Heart right ventricle (tissue), 16 donors: Measurements from ENCODE around the gene POTEM. TPM values are rescaled to one million over a fixed set of nuclear protein-coding genes. Genes with fewer than 3 reads are reported as not detected.
"Not testable (repeated sequence)": the region's sequence is repeated elsewhere in the genome, so short reads cannot be mapped to it uniquely, and the experiment has no call there.

ENCODE experiments used
- ATAC-seq, 8 donors: fragments of 200-7000 bp; cut with Tn5 transposase; one replicate each; pipeline ENCODE4 v1.9.1; 2020; ENCODE audit warnings: mild to moderate bottlenecking in 8 of 8, moderate library complexity in 8 of 8, moderate number of reproducible peaks in 1 of 8
- DNase-seq, 2 donors: peaks; one replicate each; pipeline ENCODE4 v3.0.0-alpha.2; 2020
- H3K27ac ChIP-seq, 10 donors: fragments of 200-600 bp; sonication (generic) in 2 of 10; one replicate each; pipeline versions ENCODE4 v1.5.0 to v1.8.0; 2020 to 2022; ENCODE audit warnings: mild to moderate bottlenecking in 3 of 10
- H3K27me3 ChIP-seq, 7 donors: fragments of 200-600 bp; one replicate each; pipeline ENCODE4 v1.8.0; 2021 to 2022; ENCODE audit warnings: mild to moderate bottlenecking in 2 of 7
- H3K36me3 ChIP-seq, 9 donors: fragments of 200-600 bp; sonication (generic) in 1 of 9; one replicate each; pipeline versions ENCODE4 v1.5.0 to v1.8.0; 2020 to 2022; ENCODE audit warnings: mild to moderate bottlenecking in 2 of 9
- H3K4me1 ChIP-seq, 9 donors: fragments of 200-600 bp; sonication (generic) in 1 of 9; one replicate each; pipeline versions ENCODE4 v1.5.0 to v1.8.0; 2020 to 2022; ENCODE audit warnings: mild to moderate bottlenecking in 4 of 9
- H3K4me3 ChIP-seq, 10 donors: fragments of 200-600 bp; sonication (generic) in 2 of 10; one replicate each; pipeline versions ENCODE4 v1.5.0 to v1.8.0; 2020 to 2022; ENCODE audit warnings: mild to moderate bottlenecking in 7 of 10, moderate library complexity in 2 of 10
- H3K9me3 ChIP-seq, 11 donors: fragments of 200-600 bp in 10 of 11; sonication (generic) in 2 of 11; one replicate each; pipeline versions ENCODE4 v1.5.0 to v1.8.0; 2013 to 2022; ENCODE audit warnings: mild to moderate bottlenecking in 2 of 11, control low read depth in 1 of 11, moderate library complexity in 1 of 11
- WGBS, 2 donors: extraction: QIAGEN DNeasy Blood & Tissue Kit; methylation state at CpG; one replicate each; pipeline ENCODE4 v1.1.7; 2013; ENCODE audit warnings: inconsistent platforms in 1 of 2; 5-methylcytosine and 5-hydroxymethylcytosine counted together
- intact Hi-C, 10 donors: fragments of 100-400 bp; cut with DNase I; formaldehyde crosslinking; loops; one replicate each; pipeline versions ENCODE4 v1.11.1 to v1.14.2; 2022
- long read RNA-seq, 3 donors: library from polyadenylated mRNA; unstranded; transcript quantifications; one replicate each; pipeline ENCODE4 v2.0.0, GENCODE V29; 2020 to 2021
- polyA plus RNA-seq, 2 donors: library from polyadenylated mRNA; stranded (reverse); fragments of 200-250 nt; gene quantifications; one replicate each; pipeline ENCODE4 v1.2.3, GENCODE V29; 2013
- total RNA-seq, 10 donors: library from RNA; stranded (reverse); fragmentation: NEBNext Ultra II Directional in 3 of 10; extraction: Animal tissue kit (Norgen Biotek cat#: 25700) in 3 of 10; gene quantifications; one replicate each; pipeline versions ENCODE4 v1.2.1 to v1.2.4, GENCODE V29; 2021 to 2023
- donor health status: Arrhythmogenic right ventricular cardiomyopathy.
- donor health status: ischemic (EF 13 %, LVEDD 7.1; RV severe dilation, severe dysfunction).
- donor health status: healthy with polysubstance abuse.
- donor health status: DM: no; HTN: yes; CAD: no.
- donor health status: DM: no; HTN: no; CAD: no.
- donor health status: ischemic (EF 25% LVEDD 6.9; RV normal size, moderate dysfunction).
- donor health status: ischemic (EF 25% LVEDD 5.7; RV mildly dilated, moderate dysfunction).
- donor health status: healthy.
- donor health status: DM: yes; HTN: yes; CAD: no.
- donor health status: Ischemic cardiomyopathy.
- donor health status: ischemic (EF 35%, LVEDD 5.7; RV mildly dilated, moderate dysfunction).
- donor health status: nonischemic (EF 11% LVEDD 7.7; RV severe dilation, severe dysfunction).
- donor health status: DM: yes; HTN: yes; CAD: no.
- donor health status: PGD.
- donor health status: ischemic (EF 29% LVEDD 5.4; RV normal size, mild dysfunction).
- donor health status: nonischemic (EF 23%, LVEDD 6.1; RV moderate dilation, normal function).

The POTEM gene
- not detected for total RNA-seq
- not detected for polyA plus RNA-seq
- long read RNA-seq, donor 1 = 0 reads
- long read RNA-seq, donor 2 = 0 reads
- long read RNA-seq, donor 3 = 0 reads

GRCh38 chr14:18967134-18967533 is at the start of gene POTEM:
TSS of gene POTEM (plus strand) at chr14:18967434. CDS start at chr14:18967486, 52 bp downstream.
- DNase-seq, intact Hi-C loops, H3K27ac ChIP-seq, H3K36me3 ChIP-seq, H3K9me3 ChIP-seq, H3K27me3 ChIP-seq, H3K4me3 ChIP-seq, H3K4me1 ChIP-seq, ATAC-seq: not testable (repeated sequence)
- WGBS, 2 donors = no CpG with 5 or more reads among the region's 13 CpGs

GRCh38 chr14:18918345-18918744 is 48.9 kb upstream of the POTEM start:
- WGBS, 2 donors = 77 to 97% methylated on average over 5 to 7 of the region's 8 CpGs
- H3K27me3 ChIP-seq, ATAC-seq, H3K9me3 ChIP-seq, intact Hi-C loops, H3K36me3 ChIP-seq, H3K4me3 ChIP-seq, H3K4me1 ChIP-seq, H3K27ac ChIP-seq, DNase-seq: not testable (repeated sequence)

GRCh38 chr14:18920052-18920451 is 47.2 kb upstream of the POTEM start:
- H3K9me3 ChIP-seq, H3K36me3 ChIP-seq, H3K27me3 ChIP-seq, intact Hi-C loops, H3K27ac ChIP-seq, H3K4me1 ChIP-seq, H3K4me3 ChIP-seq, DNase-seq: not testable (repeated sequence)
- ATAC-seq = peak in 4 of 8 donors; percentile 7 to 35 (median 24)
- WGBS, 2 donors = 83 to 89% methylated on average over 3 of the region's 19 CpGs

GRCh38 chr14:18921055-18921701 is 46.1 kb upstream of the POTEM start:
- H3K4me3 ChIP-seq, intact Hi-C loops, H3K27me3 ChIP-seq, DNase-seq, H3K4me1 ChIP-seq, H3K9me3 ChIP-seq, H3K27ac ChIP-seq, H3K36me3 ChIP-seq: not testable (repeated sequence)
- 55 to 65% methylated on average over 2 of the region's 5 CpGs for WGBS, 2 donors
- ATAC-seq = peak in 3 of 8 donors; percentile 6 to 22 (median 9)

GRCh38 chr14:18936848-18937247 is 30.4 kb upstream of the POTEM start:
- H3K27me3 ChIP-seq, ATAC-seq, H3K4me3 ChIP-seq, H3K9me3 ChIP-seq, intact Hi-C loops, H3K4me1 ChIP-seq, H3K27ac ChIP-seq, DNase-seq, H3K36me3 ChIP-seq: not testable (repeated sequence)
- WGBS, 2 donors = 72% methylated on average over 3 of the region's 9 CpGs; no CpG with 5 or more reads in 1 of the 2 donors

GRCh38 chr14:18938733-18939132 is 28.5 kb upstream of the POTEM start:
- H3K27ac ChIP-seq, DNase-seq, ATAC-seq: not testable (repeated sequence)

GRCh38 chr14:18949939-18950338 is 17.3 kb upstream of the POTEM start:
- H3K4me3 ChIP-seq, H3K27ac ChIP-seq, ATAC-seq, H3K9me3 ChIP-seq, intact Hi-C loops, H3K27me3 ChIP-seq, H3K4me1 ChIP-seq, DNase-seq, H3K36me3 ChIP-seq: not testable (repeated sequence)
- WGBS, 2 donors = 42 to 45% methylated on average over 2 of the region's 6 CpGs

More at GRCh38 chr14:18938733-18939132, 28.5 kb upstream of the POTEM start:
- H3K4me1 ChIP-seq, H3K36me3 ChIP-seq, H3K9me3 ChIP-seq, H3K27me3 ChIP-seq, intact Hi-C loops, H3K4me3 ChIP-seq: not testable (repeated sequence)
- WGBS, 2 donors = no CpG with 5 or more reads among the region's 2 CpGs

- H3K27me3 ChIP-seq, H3K4me3 ChIP-seq, intact Hi-C loops, DNase-seq, H3K9me3 ChIP-seq, H3K4me1 ChIP-seq, H3K27ac ChIP-seq, ATAC-seq, H3K36me3 ChIP-seq: not testable (repeated sequence)
- WGBS, 2 donors = 73 to 74% methylated on average over 9 of the region's 9 CpGs
These were observed 14.1 kb upstream of the POTEM start for GRCh38 chr14:18953085-18953484.

GRCh38 chr14:18955816-18956215 is 11.4 kb upstream of the POTEM start:
- H3K4me1 ChIP-seq, H3K27me3 ChIP-seq, H3K36me3 ChIP-seq, H3K27ac ChIP-seq, H3K9me3 ChIP-seq, DNase-seq, H3K4me3 ChIP-seq, ATAC-seq, intact Hi-C loops: not testable (repeated sequence)
- 46 to 53% methylated on average over 4 of the region's 6 CpGs for WGBS, 2 donors

- WGBS, 2 donors = 38 to 50% methylated on average over 1 of the region's 2 CpGs
- H3K4me1 ChIP-seq, H3K4me3 ChIP-seq, H3K27me3 ChIP-seq, H3K36me3 ChIP-seq, DNase-seq, intact Hi-C loops, H3K27ac ChIP-seq, ATAC-seq, H3K9me3 ChIP-seq: not testable (repeated sequence)
These were observed 5.7 kb upstream of the POTEM start for GRCh38 chr14:18961576-18961975.

- H3K27ac ChIP-seq, ATAC-seq, intact Hi-C loops, H3K27me3 ChIP-seq, H3K36me3 ChIP-seq, H3K9me3 ChIP-seq, H3K4me3 ChIP-seq, H3K4me1 ChIP-seq, DNase-seq: not testable (repeated sequence)
- WGBS, 2 donors = no CpG with 5 or more reads among the region's 6 CpGs
These were observed 5.1 kb upstream of the POTEM start for GRCh38 chr14:18962143-18962542.

GRCh38 chr14:18963276-18963675 is 4.0 kb upstream of the POTEM start:
- H3K27ac ChIP-seq, intact Hi-C loops, H3K27me3 ChIP-seq, H3K9me3 ChIP-seq, H3K4me3 ChIP-seq, H3K4me1 ChIP-seq, DNase-seq, H3K36me3 ChIP-seq: not testable (repeated sequence)
- WGBS, 2 donors = 79 to 84% methylated on average over 6 of the region's 6 CpGs
- peak in 1 of 8 donors; percentile 41 for ATAC-seq
